D721Med (cell line): ENCODE results near the gene TLR5.

Experiments
- DNase-seq: peaks from one replicate; pipeline ENCODE4 v3.0.0; 2011; ENCODE audit warnings: low spot score; ENCODE audit not compliant: insufficient read length
- FAIRE-seq: peaks from 2 replicates; lab custom pipeline; 2011; peaks lifted over from hg19 to GRCh38; lab: Jason Lieb, UNC
- TF ChIP-seq, protein P1 (sequence below): IDR thresholded peaks from 2 replicates; pipeline ENCODE4 v1.5.1; 2012; ENCODE audit warnings: mild to moderate bottlenecking, control low read depth; ENCODE audit not compliant: insufficient read depth; ENCODE audit errors: missing control alignments

The TLR5 gene

DNA sequence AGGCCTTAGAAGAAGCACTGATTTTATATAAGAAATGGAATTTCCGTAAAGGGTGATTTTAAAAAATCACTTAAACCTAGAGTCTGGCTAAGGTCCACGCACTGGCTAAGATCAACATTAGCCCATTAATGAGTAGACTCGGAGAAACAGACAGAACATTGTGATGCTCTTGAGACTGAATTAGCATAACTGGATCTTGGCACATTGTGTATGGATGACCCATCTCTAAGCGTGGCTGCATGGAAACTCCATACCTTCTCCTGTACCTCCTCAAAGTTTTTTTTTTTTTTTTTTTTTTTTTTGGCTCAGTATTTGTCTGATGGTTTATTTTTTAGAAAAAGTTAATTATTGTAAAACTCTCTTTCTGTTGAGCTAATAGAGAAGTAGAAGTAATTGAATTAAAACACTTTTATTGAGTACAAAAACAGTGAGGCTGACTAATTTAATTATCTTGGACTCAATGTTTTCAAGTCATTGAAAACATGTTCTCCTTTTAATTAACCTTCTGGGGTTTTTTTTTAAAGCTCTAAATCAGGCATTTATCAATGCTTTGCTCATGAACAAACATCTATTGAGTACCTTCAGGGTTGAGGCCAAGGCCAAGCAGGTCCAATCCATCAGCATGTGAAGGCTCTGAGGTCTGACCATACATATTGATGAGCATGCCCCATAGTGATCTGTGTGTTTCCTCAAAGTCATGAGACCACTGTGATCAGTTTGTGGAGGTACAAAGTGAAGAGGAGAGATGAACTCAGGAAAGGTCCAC, 74.0 kb downstream of the TLR5 start:
- FAIRE-seq: no peak
- DNase-seq: no peak
- TF ChIP-seq, protein P1, sequence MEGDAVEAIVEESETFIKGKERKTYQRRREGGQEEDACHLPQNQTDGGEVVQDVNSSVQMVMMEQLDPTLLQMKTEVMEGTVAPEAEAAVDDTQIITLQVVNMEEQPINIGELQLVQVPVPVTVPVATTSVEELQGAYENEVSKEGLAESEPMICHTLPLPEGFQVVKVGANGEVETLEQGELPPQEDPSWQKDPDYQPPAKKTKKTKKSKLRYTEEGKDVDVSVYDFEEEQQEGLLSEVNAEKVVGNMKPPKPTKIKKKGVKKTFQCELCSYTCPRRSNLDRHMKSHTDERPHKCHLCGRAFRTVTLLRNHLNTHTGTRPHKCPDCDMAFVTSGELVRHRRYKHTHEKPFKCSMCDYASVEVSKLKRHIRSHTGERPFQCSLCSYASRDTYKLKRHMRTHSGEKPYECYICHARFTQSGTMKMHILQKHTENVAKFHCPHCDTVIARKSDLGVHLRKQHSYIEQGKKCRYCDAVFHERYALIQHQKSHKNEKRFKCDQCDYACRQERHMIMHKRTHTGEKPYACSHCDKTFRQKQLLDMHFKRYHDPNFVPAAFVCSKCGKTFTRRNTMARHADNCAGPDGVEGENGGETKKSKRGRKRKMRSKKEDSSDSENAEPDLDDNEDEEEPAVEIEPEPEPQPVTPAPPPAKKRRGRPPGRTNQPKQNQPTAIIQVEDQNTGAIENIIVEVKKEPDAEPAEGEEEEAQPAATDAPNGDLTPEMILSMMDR: no peak

DNA sequence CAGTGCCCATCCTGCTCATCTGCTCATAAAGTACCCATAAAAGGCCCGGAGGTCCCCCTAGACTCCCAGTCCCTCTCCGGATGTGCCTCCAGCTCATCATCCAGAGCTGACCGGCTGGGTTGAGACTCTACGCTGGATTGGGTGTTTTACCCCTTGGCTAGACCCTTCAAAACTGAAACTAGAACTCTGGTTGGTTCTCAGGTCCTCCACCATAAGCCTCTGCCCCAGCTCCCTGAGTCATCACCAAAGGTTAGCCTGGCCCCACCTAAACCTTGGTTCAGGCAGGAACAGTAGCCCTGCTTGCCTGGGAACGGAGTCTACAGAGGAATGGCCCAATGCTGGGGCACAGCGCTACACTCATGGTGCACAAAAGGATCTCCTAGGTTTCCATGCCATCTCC, 75.1 kb downstream of the TLR5 start:
- TF ChIP-seq, protein P1: no peak
- DNase-seq (no peak), FAIRE-seq (no peak)

DNA sequence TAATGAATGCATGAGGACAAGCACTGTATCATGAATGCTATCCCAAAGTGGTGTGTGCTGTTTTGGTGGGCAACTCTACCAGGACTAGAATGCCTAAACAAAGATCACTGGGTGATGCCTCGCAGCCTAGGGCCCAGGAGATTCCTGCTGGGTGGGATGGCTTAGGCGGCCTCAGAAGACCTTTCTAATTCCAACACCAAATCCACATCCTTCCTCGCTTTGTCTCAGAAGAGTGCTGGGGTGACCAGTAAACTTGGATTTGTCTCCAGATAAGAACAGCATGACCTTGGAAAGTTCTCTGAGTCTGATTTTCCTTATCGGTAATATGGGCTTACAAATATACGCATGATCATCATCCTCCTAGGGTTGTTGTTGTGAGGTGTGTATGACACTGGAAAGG, 76.6 kb downstream of the TLR5 start:
- FAIRE-seq: no peak
- TF ChIP-seq, protein P1: no peak

DNA sequence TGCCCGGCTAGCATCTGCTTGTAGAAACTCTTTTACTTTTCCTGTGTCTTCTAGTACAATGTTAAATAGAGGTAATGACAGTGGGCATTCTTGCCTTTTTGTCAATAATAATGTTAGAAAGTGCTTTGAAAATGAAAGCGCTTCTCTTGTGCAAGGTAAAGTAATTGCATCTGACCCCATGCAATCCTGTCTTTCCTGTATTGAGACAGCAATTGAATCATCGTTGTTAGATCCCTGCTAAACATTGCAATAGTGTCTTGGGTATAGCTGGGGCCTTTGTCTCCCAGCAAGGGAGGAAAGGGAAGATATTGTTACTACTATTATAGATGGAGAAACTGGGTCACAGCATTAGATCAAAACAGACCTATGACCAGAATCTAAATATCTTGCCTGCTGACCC, 80.9 kb downstream of the TLR5 start:
- TF ChIP-seq, protein P1: no peak
- FAIRE-seq: no peak
- DNase-seq: no peak

More for the DNA sequence above, 76.6 kb downstream of the TLR5 start:
- DNase-seq: no peak

DNA sequence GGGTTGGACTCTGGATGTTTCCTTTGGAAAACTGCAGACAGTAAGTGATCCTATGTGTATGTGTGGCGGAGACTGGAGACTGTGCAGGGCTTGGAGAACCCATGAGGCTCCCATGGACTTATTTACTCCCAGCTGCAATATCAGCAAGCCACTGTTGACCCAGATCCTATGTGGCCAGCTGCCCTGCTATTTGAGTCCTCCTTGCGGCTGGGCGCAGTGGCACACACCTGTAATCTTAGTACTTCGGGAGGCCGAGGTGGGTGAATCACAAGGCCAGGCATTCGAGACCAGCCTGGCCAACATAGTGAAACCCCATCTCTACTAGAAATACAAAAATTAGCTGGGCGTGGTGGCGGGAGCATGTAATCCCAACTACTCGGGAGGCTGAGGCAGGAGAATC, 83.5 kb downstream of the TLR5 start:
- no peak for DNase-seq
- TF ChIP-seq, protein P1: no peak
- FAIRE-seq: no peak
